NCI-H2196 (cell line): ENCODE results near the gene CSNK1D.

ENCODE experiments used
- DNase-seq: peaks from one replicate; lab custom pipeline; 2025; ENCODE audit not compliant: unreplicated experiment; lab: John Stamatoyannopoulos, UW

Gene CSNK1D

DNA sequence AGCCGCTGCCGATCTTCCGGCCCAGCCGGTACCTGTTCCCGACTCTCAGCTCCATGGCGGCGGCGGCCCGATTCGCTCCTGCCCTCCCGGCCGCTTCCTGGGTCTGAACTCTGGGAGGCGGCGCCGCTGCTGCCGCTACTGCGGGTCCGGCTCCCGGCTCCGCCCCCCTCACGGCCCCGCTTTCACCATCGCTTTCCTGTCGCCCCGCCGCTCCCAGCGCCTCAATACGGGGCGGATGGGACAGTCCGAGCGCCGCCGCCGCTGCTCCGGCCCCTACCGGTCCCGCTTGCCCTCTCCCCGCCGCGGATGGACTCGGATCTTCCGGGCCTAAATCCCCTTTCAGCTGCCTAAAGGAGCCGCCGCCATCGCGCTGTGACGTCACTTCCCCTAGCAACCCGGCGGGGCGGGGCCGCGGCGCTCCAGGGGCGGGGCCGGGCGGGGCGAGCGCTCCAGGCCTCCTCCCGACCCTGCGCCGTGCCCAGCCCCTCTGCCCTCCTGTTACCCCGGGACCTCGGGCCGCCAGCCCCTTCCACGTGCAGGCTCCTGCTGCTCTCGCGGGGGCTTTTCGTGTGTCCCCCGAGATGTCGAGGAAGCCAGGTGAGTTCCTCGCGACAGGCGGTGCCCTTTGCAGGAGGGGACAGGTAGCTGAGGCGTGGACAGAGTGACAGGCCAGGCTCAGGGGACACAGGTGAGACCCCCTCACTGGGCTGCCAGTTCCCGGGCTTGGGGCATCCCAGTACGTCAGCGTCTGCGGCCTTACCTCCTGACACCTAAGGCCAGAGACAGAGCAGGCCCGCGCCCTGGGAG, at the start of gene CSNK1D:
Gene CSNK1D, minus strand, starts transcription at position 374 of the 807 bp plus-strand sequence. Its CDS starts 319 bp downstream, at position 55.
- DNase-seq = peak; percentile 94

DNA sequence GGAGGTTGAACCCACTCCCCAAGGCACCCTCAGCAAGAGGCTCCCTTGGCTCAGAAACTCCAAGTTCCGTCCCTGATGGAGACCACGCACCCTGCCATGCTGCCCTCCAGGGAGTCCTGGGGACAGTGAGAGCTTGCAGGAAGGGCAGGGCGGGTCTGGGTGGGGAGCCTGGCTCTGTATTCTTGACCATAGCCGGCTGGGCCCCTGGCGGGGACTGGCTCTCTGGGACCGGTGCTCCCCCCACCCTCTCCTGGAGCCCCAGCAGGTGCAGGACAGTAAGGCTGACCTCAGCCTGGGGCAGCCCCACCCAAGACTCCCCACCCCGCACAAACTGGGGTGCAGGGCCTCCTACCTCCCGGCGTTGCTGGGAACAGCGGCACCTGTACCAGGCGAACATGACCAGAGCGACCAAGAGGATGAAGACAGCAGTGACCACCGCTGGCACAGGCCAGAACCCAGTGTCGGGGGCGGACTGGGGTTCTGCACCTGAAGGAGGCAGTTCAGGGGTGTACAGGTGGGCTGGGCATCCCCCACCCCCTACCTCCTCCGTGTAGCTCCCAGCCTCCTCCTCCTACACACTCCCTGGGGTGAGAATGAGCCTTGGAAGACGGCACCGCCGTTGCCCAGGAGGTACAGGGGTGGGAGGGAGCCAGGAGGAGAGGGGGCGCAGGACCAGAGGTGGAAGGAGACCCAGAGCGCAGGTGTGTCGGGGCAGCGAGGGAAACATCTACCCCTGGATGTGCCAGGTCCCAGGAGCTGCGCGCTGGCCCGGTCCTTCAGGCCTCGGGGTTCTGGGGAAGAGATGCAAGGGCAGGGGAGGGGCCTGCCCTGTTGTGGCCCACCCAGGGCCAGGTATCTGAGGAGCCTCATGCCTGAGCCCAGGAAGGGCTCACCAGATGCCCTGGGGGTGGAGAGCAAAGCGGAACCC, 49.3 kb upstream of the CSNK1D start:
- DNase-seq = no peak

DNA sequence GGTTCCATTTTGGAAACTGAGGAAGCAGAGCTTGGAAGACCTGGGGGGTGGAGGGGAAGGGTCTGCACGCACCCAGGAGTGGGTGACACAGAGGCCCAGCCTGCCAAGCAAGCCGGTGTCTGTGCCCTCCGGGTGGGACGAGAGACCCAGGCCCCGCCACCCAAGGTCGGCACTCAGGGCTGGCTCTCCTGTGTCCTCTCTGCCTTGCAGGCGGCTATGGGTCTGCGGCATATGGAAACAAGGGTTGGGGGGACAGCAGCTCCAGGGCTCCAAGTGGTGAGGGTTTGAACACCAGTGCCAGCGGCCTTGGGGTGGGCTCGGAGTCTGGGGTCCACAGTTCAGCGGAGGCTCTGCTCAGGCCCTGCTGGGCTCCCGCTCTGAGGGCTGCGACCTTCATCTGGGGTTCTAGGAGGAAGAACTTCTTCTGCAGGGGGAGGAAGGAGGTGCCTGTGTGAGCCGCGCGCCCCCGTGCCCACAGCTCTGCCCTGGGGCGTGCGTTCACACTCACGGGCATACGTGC, 48.5 kb upstream of the CSNK1D start:
- no peak for DNase-seq

- DNase-seq = peak; percentile 68
Measured at GRCh38 chr17:82320956-82321927, 47.7 kb upstream of the CSNK1D start.

- no peak for DNase-seq
Measured at GRCh38 chr17:82320140-82320840, 46.8 kb upstream of the CSNK1D start.

DNA sequence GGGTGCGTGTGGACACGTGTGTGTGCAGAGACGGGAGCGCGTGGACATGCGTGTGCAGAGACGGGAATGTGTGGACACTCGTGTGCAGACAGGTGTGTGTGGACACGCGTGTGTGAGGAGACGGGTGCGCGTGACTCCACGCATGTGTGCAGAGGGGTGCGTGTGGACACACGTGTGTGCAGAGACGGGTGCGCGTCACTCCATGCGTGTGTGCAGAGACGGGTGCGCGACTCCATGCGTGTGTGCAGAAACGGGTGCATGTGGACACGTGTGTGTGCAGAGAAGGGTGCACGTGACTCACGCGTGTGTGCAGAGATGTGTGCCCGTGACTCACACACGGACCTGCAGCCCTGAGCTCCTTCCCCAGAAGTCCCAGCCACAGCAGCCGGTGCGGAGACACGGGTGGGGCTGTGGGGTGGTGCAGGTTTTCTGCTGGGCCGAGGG, 46.1 kb upstream of the CSNK1D start:
- DNase-seq = no peak

GRCh38 chr17:82318772-82319606, 45.5 kb upstream of the CSNK1D start:
- DNase-seq = no peak

DNA sequence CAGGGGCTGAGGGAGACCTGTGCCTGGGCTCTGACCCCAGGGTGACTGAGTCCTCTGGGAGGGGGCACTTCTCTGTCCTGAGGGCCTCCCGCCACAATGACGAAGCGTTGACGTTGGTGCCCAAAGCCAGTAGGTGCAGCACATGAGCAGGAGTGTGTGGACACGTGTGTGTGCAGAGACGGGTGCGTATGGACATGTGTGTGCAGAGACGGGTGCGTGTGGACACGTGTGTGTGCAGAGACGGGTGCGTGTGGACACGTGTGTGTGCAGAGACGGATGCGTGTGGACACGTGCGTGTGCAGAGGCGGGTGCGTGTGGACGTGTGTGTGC, 44.6 kb upstream of the CSNK1D start:
- DNase-seq = no peak

DNA sequence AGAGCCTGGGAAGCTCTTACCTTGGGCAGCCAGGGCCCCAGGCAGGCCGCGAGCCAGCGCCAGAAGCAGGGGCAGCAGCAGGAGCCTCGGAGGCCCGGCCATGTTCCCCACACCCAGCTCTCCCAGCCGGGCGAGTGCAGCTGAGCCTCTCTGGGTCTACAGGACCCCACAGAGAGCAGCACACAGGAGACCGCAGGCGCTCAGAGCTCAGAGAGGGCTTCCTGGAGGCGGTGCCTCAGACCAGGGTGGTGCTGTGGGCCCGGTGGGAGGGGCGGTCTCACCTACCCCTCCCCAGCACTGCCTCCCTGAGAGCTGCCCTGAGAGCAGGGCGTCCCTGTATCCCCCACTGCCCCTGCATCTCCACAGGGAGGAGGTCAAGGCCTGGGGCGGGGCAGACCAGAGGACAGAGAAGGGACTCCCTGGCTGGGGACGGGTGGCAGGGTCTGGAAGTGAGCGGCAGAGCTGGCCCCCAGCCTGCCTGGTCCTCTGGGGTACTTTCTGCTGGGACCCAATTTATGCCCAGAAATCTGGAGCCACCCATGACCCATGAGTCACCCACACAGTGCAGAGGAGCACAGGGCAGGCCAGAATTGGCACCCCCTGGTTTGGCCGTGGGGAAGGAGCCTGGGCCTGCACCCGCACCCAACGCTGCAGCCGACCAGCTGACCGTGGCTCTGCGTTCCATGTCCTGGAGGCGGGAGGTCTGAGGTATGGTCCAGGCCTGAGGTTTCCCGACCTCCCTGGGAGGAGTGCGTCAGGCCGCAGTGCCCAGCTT, 44.1 kb upstream of the CSNK1D start, which contains the start of gene CD7:
Gene CD7, minus strand, starts transcription at position 215 of the 775 bp plus-strand sequence. Its CDS starts 113 bp downstream, at position 102.
- no peak for DNase-seq

DNA sequence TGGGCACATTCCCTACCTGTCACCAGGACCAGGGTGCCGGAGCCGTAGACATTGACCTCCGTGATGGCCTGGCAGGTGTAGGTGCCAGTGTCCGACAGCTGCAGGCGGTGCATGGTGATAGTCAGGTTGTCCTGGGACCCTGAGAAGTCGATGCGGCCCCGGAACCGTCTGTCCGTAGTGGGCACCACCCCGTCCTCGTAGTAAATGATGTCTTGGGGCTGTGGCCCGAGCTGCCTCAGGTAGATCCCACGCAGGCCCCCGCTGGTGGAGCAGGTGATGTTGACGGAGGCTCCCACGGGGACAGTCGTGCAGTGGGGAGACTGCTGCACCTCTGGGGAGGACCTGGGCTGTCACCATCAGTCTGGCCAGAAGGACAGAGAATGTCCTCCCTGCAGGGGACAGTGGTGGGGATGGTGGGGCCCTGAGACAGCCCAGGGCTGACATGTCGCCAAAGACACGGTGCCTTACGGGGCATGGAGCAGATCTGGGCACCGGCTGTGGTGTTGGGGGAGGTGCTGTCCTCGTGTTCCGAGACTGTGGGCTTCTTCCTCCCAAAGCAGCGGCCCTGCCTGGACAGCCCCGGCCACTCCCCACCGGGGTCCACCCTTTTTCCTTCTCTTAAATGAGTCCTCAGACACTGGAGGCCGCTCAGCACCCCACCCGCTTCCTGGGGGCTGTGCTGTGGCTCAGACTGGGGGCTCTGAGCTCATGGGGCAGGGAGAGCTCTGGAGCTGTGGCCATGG, 43.3 kb upstream of the CSNK1D start:
- DNase-seq = no peak

DNA sequence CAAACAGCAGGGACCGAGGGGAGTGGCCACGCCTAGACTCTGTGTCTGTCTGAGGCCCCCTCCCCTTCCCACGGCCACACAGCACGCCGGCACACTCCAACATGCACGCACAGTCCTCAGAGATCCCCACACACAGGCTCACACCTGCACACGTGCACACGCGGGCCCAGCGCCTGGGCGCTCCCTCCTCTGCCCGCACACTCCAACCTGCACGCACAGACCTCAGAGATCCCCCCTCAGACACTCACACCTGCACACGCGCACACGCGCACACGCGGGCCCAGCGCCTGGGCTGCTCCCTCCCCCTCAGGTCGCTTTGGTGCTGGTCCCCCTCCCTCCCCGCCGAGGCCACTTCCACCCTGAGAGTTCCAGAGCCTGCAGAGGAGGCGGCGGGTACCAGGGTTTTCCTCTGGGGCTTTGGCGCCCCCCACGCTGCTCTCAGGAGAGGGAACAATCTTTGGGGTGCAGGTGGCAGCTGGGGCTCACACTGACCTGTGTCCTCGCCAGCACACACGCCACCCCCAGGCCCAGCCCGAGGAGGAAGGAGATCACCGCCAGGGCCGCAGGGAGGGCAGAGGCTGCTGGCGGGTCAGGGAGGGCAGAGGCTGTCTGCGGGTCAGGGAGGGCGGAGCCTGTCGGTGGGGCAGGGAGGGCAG, 42.3 kb upstream of the CSNK1D start:
- no peak for DNase-seq

GRCh38 chr17:82314727-82315605, 41.5 kb upstream of the CSNK1D start:
- DNase-seq = no peak

- no peak for DNase-seq
Measured at GRCh38 chr17:82314012-82314726, 40.7 kb upstream of the CSNK1D start.

- DNase-seq = no peak
Measured at GRCh38 chr17:82313195-82314011, 39.9 kb upstream of the CSNK1D start.

GRCh38 chr17:82311971-82312370, 38.5 kb upstream of the CSNK1D start:
- DNase-seq = no peak
